Activated CD4-positive, alpha-beta T cell treated with anti-CD3 and anti-CD28 coated beads, Interleukin-2, amount 10 ng/mL, durations not matched to agents 7 days and 5 days (primary cell): Measurements from ENCODE around the gene SYNJ2. TPM values are rescaled to one million over a fixed set of nuclear protein-coding genes. Genes with fewer than 3 reads are reported as not detected.

Experiments used
- CTCF ChIA-PET: fragments of 350-600 bp; sonication (Branson Sonifier 250); formaldehyde crosslinking; loops from one replicate; lab custom pipeline; 2021; ENCODE audit warnings: antibody characterized with exemption; lab: Charles Lee
- POLR2A ChIA-PET: fragments of 350-600 bp; sonication (Branson Sonifier 250); formaldehyde crosslinking; loops from one replicate; lab custom pipeline; 2021; ENCODE audit warnings: antibody characterized with exemption; lab: Charles Lee
- DNase-seq: peaks from one replicate; pipeline ENCODE4 v3.0.0-alpha.2; 2020
- H3K27ac Mint-ChIP-seq: one replicate; pipeline ENCODE4 v1.8.0; 2021; ENCODE audit warnings: mild to moderate bottlenecking, moderate library complexity, mixed read lengths
- H3K27me3 Mint-ChIP-seq: one replicate; pipeline ENCODE4 v1.8.0; 2021; ENCODE audit warnings: mixed read lengths
- H3K36me3 Mint-ChIP-seq: one replicate; pipeline ENCODE4 v1.8.0; 2021; ENCODE audit warnings: low read depth, mixed read lengths
- H3K4me1 Mint-ChIP-seq: one replicate; pipeline ENCODE4 v1.8.0; 2021; ENCODE audit warnings: mixed read lengths
- H3K4me3 Mint-ChIP-seq: one replicate; pipeline ENCODE4 v1.8.0; 2021; ENCODE audit warnings: mild to moderate bottlenecking, moderate library complexity, mixed read lengths
- H3K9me3 Mint-ChIP-seq: one replicate; pipeline ENCODE4 v1.8.0; 2021; ENCODE audit warnings: mixed read lengths
- total RNA-seq, 2 experiments: library from RNA; stranded (reverse); gene quantifications; one replicate each; pipeline ENCODE4 v1.2.3, GENCODE V29; 2021

Gene SYNJ2
- total RNA-seq, 2 experiments from 2014 or later, result 35.8 to 39.0 TPM

DNA sequence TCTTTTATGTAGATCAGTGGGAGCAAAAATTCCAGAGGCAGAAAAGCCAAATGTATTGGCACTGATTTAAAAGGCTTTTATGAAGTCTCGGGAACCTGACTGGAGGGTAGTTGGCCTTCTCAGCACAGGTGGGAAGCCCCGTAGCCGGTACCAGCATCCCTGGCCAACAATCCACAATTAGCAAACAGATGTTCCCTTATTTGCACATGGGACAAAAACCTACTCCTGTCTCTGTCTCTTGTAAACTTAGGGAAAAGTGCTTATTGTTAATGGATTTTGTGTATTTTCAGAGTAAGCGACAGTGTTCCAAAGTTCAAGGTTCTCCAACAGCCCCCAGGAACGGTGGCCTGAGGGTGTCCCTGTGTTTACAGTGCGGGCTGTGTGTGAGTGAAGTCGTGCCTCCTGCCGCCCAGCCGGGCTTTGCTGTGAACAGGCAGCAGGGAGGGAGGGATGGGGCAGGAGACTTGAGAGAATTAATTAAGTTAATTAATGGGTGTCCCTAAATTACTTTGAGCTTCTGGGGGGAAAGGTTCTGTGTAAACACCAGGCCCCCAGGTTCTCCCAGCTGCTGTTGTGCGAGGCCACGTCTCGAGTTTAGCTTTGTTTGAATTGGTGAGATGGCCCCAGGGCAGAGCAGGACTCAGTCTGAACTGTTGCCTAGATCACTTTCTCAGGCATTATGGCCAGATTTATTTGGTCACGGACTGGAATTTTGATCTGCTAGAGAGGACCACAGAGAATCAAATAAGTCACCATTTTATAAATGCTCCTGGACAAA is 3.9 kb downstream of the SYNJ2 start:
- no peak for DNase-seq
- Mint-ChIP-seq H3K4me1 (peaks cover 61% of the 10 kb centered on the region), H3K4me3 (peak overlapping the region; percentile 49), H3K27me3 (peaks cover 2% of the 10 kb centered on the region), H3K9me3 (no peaks in the 10 kb centered on the region), H3K36me3 (peaks cover 11% of the 10 kb centered on the region), H3K27ac (no peak overlapping the region)
- ChIA-PET POLR2A (no interaction called here), CTCF (interaction anchor here (0.5 to 1.7 kb wide), 3 partner anchors 40 to 326 kb away, joined by 3 read pairs; no protein-coding TSS in a partner anchor)

DNA sequence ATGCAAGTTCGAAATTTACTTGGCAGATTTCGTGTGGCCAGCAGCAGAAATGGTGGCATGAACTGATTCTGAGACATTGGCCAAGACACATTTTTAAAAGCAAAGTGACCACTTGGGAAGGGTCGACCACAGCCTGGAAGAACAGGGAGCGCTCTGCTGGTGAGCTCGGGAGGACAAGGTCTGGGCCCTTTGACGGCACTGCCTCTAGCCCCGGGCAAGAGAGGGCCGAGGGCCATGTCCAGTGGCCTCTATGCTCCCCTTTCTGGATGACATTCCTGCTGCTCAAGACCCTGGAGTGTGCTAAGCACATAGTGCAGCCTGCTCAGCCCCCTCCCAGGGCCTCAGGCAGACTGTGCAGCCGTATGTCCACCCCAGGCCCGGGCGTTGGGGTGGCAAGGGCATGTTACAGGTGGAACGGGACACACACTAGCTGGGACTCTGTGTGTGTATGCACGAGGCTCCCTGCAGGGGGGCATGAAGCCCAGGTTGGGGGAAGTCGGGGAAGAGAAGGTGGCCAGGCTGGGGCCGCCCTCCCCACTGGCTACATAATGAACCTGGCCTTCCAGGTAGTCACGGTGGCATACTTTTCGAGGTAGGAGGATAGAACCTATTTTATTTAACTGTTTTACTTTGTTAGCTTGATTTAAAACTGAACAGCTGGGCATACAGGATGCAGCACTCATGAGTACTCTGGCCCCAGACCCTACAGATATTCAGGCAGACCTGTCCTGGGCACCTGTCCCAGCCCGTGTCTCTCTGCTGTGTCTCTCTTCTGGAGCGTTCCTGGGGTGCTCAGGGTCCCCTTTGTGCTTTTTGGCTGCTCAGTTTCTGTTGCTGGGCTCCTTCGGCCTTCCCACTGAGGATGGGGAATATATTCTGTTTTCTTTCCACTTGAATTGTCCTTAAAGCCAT is 6.4 kb downstream of the SYNJ2 start:
- POLR2A ChIA-PET, result no interaction called here
- Mint-ChIP-seq H3K27ac (no peak overlapping the region), H3K4me3 (no peak overlapping the region), H3K36me3 (peaks cover 14% of the 10 kb centered on the region), H3K27me3 (no peaks in the 10 kb centered on the region), H3K4me1 (peaks cover 62% of the 10 kb centered on the region), H3K9me3 (no peaks in the 10 kb centered on the region)
- no peak for DNase-seq
- CTCF ChIA-PET, result interaction anchor here (0.9 to 1.8 kb wide), 2 partner anchors 44 to 95 kb away, joined by 3 to 6 read pairs; no protein-coding TSS in a partner anchor

GRCh38 chr6:157988700-157989063 is 7.0 kb downstream of the SYNJ2 start:
- POLR2A ChIA-PET, result no interaction called here

DNA sequence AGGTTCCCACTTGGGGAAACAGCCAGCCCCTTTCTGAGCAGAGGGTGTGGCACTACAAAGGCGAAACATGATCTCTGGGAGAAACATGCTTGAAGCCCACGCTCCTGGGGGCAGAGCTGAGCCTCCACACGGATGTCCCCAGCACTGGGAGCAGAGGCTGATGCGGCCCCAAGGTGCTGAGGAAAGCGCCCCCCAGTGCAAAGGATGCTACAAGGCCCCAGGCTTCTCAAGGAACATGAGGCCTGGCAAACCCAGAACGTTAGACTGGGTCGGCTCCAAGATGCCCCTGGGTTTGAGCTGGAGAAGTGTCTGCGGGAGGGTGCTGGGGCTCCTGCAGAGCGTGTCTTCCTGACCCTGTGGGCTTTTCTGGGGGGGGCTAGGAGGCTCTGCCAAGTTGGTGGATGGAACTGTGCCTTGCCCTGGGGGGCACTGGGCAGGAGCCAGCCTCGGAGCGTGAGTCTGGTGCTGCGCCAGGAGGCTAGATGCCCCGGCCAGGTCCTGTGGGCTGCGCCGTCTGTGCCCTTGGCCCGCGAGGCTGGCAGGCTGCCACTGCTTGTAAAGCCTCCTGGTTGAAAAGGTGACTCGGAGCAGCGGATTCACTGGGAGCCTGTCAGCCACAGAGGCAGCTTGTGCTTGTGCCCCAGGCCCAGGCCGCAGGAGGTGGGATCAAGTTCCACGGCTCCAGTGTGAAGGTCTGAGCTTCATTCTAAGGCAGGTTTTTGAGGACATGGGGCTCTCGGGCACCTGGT is 8.1 kb downstream of the SYNJ2 start:
- no peak for DNase-seq
- Mint-ChIP-seq H3K4me1 (peaks cover 59% of the 10 kb centered on the region), H3K4me3 (peak overlapping the region; percentile 66), H3K27ac (peak overlapping the region; percentile 89), H3K9me3 (no peaks in the 10 kb centered on the region), H3K36me3 (peaks cover 10% of the 10 kb centered on the region), H3K27me3 (no peaks in the 10 kb centered on the region)
- POLR2A ChIA-PET, result interaction anchor here (0.9 kb wide), 1 partner anchor 36 kb away, joined by 5 read pairs; no protein-coding TSS in a partner anchor
- CTCF ChIA-PET, result interaction anchor here (0.8 to 2.6 kb wide), 4 partner anchors 8 to 81 kb away, joined by 3 to 8 read pairs (median 3); partner anchors contain the start of gene SYNJ2

More at GRCh38 chr6:157988700-157989063, 7.0 kb downstream of the SYNJ2 start:
- CTCF ChIA-PET, result interaction anchor here (0.9 to 1.8 kb wide), 2 partner anchors 44 to 94 kb away, joined by 3 to 6 read pairs; no protein-coding TSS in a partner anchor
- Mint-ChIP-seq H3K27ac (no peak overlapping the region), H3K4me3 (no peak overlapping the region), H3K9me3 (no peaks in the 10 kb centered on the region), H3K4me1 (peaks cover 61% of the 10 kb centered on the region), H3K36me3 (peaks cover 12% of the 10 kb centered on the region), H3K27me3 (no peaks in the 10 kb centered on the region)
- DNase-seq, result no peak

GRCh38 chr6:157990321-157991066 is 8.8 kb downstream of the SYNJ2 start:
- Mint-ChIP-seq H3K4me3 (peak overlapping the region; percentile 66), H3K36me3 (peaks cover 9% of the 10 kb centered on the region), H3K9me3 (no peaks in the 10 kb centered on the region), H3K27ac (peak overlapping the region; percentile 89), H3K4me1 (peaks cover 51% of the 10 kb centered on the region), H3K27me3 (no peaks in the 10 kb centered on the region)
- DNase-seq, result peak; percentile 51
- ChIA-PET POLR2A (interaction anchor here (0.9 kb wide), 1 partner anchor 36 kb away, joined by 5 read pairs; no protein-coding TSS in a partner anchor), CTCF (interaction anchor here (0.8 to 2.6 kb wide), 3 partner anchors 9 to 80 kb away, joined by 3 to 8 read pairs (median 3); partner anchors contain the start of gene SYNJ2)

GRCh38 chr6:157991067-157991432 is 9.4 kb downstream of the SYNJ2 start:
- CTCF ChIA-PET, result interaction anchor here (1.1 to 2.6 kb wide), 3 partner anchors 9 to 60 kb away, joined by 3 to 8 read pairs (median 3); partner anchors contain the start of gene SYNJ2
- Mint-ChIP-seq H3K27ac (no peak overlapping the region), H3K4me1 (peaks cover 52% of the 10 kb centered on the region), H3K27me3 (no peaks in the 10 kb centered on the region), H3K9me3 (no peaks in the 10 kb centered on the region), H3K36me3 (peaks cover 9% of the 10 kb centered on the region), H3K4me3 (no peak overlapping the region)
- POLR2A ChIA-PET, result no interaction called here
- DNase-seq, result no peak

DNA sequence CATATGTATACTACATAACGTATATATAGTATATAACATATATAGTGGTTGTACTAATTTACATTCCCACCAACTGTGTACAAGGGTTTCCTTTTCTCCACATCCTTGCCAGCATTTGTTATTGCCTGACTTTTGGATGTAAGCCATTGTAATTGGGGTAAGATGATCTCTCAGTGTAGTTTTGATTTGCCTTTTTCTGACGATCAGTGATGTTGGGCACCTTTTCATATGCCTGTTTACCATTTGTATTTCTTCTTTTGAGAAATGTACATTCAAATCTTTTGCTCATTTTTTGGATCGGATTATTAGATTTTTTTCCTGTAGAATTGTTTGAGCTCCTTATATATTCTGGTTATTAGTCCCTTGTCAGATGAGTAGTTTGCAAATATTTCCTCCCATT is 11.4 kb downstream of the SYNJ2 start:
- CTCF ChIA-PET, result interaction anchor here (1.5 to 2.5 kb wide), 3 partner anchors 9 to 33 kb away, joined by 4 to 7 read pairs (median 5); partner anchors contain the start of gene SYNJ2

DNA sequence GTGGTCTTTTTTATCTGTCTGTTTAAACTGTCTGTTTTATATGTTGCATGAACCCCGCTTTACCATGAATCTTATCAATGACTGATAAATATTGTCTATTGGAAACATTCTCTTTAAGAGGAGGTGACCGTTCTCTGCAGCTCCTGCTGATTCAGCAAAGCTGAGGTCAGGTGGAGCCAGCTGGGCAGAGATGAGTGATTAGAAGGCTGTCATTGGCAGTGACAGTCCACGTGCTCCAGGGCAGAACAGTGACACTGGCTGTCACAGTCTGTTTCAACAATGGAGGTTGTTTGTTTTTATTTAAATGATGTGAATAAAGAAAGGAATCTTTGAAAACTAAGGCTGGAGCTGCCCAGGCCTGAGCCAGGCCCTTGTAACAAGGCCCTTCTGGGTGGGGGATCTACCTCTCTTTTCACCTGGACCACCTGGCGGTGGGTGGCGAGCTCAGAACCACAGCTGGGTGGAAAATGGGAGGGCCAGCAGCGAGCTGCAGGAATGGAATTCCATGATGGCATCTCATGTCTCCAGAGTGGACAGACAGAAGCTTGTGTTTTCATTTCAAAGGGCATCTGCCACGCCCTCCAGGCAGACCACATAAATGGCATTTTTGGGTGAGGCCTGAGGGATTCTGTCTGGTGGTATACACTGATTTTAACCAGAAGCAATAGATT is 12.6 kb downstream of the SYNJ2 start:
- H3K4me1 Mint-ChIP-seq, result peaks cover 42% of the 10 kb centered on the region
- H3K27me3 Mint-ChIP-seq, result no peaks in the 10 kb centered on the region
- H3K4me3 Mint-ChIP-seq, result no peak overlapping the region
- no peaks in the 10 kb centered on the region for H3K9me3 Mint-ChIP-seq
- H3K27ac Mint-ChIP-seq, result no peak overlapping the region
- POLR2A ChIA-PET, result no interaction called here
- CTCF ChIA-PET, result interaction anchor here (1.0 to 2.5 kb wide), 5 partner anchors 10 to 77 kb away, joined by 3 to 7 read pairs (median 5); no protein-coding TSS in a partner anchor
- H3K36me3 Mint-ChIP-seq, result peaks cover 7% of the 10 kb centered on the region
- DNase-seq, result no peak

More for the DNA sequence above, 11.4 kb downstream of the SYNJ2 start:
- H3K4me1 Mint-ChIP-seq, result peaks cover 51% of the 10 kb centered on the region
- H3K27ac Mint-ChIP-seq, result no peak overlapping the region
- no peak for DNase-seq
- no peaks in the 10 kb centered on the region for H3K27me3 Mint-ChIP-seq
- H3K9me3 Mint-ChIP-seq, result no peaks in the 10 kb centered on the region
- no peak overlapping the region for H3K4me3 Mint-ChIP-seq
- POLR2A ChIA-PET, result no interaction called here
- H3K36me3 Mint-ChIP-seq, result peaks cover 9% of the 10 kb centered on the region

DNA sequence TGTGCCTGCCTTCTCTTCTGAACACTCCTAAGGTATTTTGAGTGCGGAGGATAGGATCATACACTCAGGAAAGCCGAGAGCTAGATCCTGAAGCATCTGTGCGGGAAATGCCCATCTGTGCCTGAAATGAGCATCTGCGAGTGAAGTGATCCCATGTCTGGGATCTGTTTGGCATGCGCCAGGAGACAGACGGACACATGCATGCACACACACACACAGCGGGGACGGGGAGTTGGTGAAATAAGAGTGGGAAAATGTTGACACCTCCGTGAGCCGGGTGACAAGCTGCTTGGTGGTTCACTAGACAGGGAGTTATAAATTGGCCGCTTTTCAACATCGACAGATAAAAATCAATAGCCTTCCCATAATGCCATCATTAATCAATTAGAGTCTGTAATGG is 13.8 kb downstream of the SYNJ2 start:
- Mint-ChIP-seq H3K4me1 (peaks cover 30% of the 10 kb centered on the region), H3K36me3 (peaks cover 5% of the 10 kb centered on the region), H3K27ac (no peak overlapping the region), H3K27me3 (no peaks in the 10 kb centered on the region), H3K9me3 (no peaks in the 10 kb centered on the region), H3K4me3 (no peak overlapping the region)
- CTCF ChIA-PET, result interaction anchor here (1.1 to 2.5 kb wide), 4 partner anchors 9 to 19 kb away, joined by 3 to 7 read pairs (median 4); no protein-coding TSS in a partner anchor
- DNase-seq, result no peak
- POLR2A ChIA-PET, result no interaction called here

DNA sequence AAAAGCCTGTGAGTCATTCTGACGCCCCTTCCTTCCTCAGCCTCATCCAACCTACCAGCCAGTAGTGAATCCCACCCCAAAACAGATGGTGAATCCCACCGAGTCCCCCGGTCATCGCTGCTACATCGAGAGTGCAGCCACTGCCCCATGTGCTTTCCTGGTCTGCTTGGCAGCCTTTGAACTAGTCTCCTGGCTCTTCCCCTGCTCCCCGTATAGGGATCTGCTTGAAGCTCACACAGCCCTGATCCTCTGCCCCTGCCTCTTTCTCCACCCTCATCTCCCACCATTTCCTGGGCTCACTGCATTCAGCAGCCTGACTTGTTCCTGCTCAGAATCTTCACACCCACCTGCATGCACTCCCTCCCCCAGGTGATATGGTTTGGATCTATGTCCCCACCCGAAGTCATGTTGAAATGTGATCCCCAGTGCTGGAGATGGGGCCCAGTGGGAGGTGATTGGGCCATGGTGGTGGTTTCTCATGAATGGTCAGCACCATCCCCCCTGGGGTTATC is 14.6 kb downstream of the SYNJ2 start:
- DNase-seq, result no peak
- no peaks in the 10 kb centered on the region for H3K9me3 Mint-ChIP-seq

More for the DNA sequence above, 14.6 kb downstream of the SYNJ2 start:
- H3K36me3 Mint-ChIP-seq, result peaks cover 5% of the 10 kb centered on the region
- no peak overlapping the region for H3K27ac Mint-ChIP-seq
- H3K4me3 Mint-ChIP-seq, result no peak overlapping the region
- ChIA-PET POLR2A (no interaction called here), CTCF (no interaction called here)
- peaks cover 26% of the 10 kb centered on the region for H3K4me1 Mint-ChIP-seq
- H3K27me3 Mint-ChIP-seq, result no peaks in the 10 kb centered on the region
